GM19395 (cell line): ENCODE data around the gene COG1.

ENCODE experiments used
- ATAC-seq: cut with Tn5 transposase; IDR thresholded peaks from one replicate; pipeline ENCODE4 v1.9.1; 2021; ENCODE audit warnings: mild to moderate bottlenecking, moderate library complexity; ENCODE audit not compliant: unreplicated experiment

COG1 gene

DNA sequence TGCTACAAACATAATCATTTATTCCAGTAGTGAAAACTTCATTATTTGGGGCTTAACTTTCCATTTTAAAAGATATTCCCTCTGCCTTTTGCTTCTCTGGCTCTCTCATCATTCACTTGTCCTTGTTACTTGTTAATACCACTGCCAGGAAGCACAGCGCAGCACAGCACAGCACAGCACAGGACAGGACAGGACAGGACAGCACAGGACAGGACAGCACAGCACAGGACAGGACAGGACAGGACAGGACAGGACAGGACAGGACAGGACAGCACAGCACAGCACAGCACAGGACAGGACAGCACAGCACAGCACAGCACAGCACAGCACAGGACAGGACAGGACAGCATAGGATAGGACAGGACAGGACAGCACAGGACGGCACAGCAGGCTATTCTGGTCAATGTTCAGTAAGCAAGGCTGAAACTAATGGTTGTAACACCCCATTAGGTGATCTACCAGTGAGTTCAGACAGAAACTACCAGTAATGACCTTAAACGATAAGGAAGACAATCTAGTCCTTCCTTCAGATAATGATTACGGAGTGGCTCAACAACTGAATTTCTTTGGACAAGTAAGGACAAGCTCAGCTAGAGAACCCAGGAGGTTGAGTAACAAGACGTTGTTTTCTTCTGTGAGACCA is 31.9 kb downstream of the COG1 start:
- no peak for ATAC-seq

DNA sequence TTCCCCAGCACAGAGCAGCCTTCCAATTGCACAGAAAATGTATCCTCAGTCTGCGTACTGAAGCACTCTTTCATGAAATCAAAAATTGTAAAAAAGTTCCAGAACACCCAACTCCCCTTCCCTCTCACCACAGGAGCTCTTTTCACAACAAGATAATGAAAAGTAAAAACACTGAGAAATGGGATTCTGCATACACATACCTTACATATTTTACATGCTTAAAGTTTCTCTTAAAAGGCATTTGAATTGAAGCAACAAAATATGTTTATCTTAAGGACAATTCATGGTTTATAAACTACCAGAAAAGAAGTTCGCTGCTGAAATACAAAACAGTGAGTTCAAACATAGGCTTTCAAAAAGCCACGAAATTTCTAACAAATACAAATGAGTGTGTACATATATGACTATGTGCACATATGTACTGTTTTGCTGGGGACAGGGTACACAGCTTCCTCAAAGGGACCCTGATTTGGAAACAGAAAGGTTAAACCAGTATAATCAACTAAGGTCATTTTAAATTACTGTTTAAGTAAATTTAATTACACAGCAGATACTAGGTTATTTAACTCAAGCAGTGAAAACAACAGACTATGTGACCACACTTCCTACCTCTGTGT is 33.8 kb downstream of the COG1 start:
- no peak for ATAC-seq

DNA sequence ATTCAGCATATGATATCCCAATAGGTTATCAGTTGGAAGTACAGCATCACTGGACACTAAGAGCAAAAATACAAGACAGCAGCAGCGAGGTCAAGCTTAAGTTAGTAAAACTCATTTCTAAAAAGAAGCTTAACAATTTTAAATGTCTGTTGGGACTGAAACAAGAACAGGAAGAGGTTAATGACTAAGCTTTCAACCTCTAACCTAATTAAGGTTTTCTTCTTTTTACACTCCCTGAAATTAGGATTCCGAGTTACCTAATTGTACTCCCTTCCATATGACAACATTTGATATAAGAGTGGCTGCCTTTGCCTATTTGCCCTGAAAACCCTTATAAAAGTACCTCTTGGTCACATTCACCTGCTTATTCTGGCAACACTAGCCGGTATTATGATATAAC is 34.5 kb downstream of the COG1 start:
- ATAC-seq: no peak

DNA sequence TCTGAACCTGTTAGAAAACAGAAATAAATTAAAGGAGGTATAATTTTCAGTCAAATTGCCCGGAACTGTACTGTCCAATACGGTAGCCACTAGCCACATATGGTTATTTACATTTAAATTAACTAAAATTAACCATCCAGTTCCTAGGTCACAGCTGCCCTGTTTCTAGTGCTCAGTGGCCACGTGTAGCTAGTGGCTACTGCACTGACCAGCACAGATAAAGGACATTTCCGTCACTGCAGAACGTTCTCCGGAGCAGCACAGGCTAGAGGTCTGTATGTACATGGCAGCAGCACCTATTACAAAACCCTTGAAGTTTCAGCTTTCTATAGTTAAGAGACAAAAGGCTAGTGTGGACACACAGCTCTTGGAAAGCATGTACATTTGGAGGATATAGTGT is 35.1 kb downstream of the COG1 start:
- no peak for ATAC-seq

DNA sequence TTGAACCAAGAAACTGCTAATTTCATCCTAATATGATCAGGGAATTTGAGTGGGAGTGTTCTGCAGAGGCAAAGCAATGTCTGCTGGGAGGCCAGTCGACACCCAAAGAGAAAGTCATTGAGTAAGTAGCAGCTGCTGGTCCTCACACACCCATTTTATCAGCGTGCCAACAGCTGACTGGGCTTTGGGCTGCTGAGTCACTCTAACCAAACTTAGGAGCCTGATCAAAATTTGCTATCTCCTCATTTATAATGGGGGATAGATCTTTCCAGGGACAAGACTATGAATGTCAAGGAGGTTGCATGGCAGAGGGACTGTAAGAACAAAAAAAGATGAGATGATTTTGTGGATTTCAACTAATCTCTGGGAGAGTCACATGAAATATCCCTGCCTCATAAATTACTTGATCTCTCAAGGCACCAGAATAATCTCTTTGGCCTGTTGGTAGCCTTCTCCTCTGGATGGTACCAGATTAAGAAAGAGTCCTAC is 35.9 kb downstream of the COG1 start:
- ATAC-seq: peak; percentile 38

DNA sequence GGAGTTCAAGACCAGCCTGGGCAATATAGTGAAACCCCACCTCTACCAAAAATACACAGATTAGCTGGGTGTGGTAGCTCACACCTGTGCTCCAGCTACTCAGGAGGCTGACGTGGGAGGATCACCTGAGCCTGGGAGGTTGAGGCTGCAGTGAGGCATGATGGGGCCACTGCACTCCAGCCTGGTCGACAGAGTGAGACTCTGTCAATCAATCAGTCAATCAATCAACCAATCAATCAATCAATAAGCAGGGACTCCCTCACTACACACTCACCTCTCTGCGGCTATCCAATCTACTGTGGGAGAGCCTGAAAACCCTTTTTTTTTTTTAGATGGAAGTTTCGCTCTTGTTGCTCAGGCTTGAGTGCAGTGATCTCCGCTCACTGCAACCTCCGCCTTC is 37.2 kb downstream of the COG1 start:
- ATAC-seq: no peak

DNA sequence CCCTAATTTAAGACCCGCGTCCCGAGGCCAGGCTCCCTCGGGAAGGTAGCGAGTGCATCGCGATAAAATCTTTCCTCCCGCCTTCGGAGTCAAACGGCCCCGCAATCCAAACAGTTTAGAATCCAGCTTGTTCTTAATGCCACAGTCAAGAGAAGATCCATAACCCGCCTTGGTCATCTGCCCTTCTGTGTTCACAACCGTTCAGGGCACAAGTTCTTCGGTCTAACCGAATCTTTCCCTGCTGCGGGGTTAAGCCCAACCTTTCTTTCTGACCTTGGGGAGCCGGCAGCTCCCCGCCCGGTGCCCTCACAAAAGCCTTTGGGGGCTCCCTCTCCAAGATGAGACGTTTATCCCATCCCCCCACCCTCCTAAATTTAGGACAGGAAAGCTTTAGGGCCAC is 38.5 kb downstream of the COG1 start:
- no peak for ATAC-seq

DNA sequence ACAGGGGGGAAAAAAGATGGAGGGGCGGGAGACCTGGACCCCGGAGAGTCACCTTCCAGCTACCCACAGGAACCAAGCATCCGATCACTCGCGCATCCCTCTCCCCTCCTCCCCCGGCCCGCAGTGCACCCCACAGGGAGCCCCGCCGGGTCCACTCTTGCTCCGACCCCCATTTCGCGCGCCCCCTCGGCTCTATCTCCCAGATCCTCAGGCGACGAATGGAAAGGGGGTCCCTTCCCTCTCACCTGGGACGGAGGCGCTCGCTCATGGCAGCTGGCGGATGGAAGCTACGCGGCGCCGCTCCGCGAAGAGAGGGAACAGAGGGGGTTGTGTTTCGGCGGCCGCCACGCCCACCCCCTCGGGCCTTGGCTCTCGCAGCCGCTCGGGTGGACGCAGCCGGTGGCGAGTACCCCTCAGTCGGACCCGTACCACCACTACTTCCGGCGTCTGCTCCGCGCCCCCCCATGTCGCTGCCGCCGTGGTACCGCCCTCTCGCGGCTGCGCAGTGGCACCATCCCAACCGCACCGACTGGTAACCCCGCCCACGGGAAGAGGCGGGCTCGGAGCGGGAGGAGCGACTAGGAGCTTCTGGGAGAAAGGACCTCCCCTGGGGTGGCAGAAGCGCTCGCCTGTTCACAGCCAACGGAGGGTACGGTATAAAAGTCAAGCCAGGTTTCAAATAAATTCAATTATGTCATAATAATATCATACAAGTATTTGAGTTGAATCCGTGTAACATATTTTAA is 39.2 kb downstream of the COG1 start:
- ATAC-seq: peak; percentile 77

DNA sequence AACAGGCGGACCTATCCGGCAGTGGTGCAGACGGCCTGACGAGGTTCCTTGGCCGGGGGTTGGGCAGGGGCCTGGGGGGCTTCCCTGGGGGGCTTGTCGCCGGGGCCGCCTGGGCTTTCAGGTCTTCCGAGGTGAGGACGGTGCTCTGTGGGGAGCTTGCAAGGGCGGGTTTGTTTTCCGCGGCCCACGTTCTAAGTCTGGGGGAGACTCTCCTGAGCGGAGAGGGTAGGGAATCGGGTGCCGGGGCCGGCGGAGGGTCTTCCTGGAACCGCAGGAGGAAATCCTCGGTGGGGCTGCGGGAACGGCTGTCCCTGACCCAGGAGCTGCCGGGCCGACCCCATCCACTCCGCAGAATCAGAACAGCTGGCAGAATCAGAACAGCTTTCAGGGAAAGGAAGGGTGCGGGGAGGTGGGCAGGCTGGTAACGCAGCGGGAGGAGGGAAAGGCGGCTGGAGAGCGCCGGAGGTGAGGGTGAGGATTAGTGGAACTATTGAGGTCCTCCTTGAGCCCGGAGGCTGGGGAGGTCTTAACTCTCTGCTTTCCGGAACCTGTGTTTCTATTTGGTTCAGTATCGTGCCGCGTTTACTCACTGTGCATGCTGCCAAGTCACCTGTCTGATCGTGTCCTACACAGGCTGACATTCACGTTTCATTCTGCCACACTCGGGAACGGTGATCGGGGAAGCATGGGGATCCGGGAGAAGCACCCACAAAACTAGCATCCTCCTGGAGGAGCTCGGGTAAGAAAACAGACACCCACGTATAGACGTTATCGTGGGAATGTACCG is 39.9 kb downstream of the COG1 start:
- peak; percentile 38 for ATAC-seq

DNA sequence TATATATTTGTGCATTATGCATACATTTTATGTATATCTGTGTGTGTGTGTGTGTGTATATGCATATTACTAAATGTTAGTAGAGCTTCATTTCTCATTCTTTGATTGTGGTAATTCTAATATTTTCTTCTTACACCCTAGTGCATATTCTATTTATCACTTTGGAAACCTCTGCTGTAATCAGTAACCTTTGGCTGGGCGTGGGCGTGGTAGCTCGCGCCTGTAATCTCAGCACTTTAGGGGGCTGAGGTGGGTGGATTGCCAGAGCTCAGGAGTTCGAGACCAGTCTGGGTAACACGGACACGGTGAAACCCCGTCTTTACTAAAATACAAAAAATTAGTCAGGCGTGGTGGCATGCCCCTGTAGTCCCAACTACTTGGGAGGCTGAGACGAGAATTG is 41.9 kb downstream of the COG1 start:
- ATAC-seq: no peak

DNA sequence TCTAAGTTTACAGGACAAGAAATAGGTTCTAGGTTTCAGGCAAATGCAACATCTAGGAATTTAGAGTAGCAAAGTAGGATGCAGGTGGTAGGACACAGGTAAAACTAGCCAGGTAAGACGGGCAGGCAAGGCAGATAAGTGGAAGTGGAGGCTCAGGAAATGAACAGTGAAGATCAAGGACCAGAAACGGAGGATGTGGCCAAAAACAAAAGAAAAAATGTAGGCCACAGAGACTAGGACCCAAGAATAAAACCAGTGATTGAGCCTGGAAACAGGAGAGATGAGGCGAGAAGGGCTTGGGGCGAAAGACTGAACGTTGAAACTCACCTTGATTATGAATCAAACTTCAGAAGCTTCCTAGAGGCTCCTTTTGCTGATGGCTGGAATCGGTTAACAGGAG is 44.9 kb downstream of the COG1 start:
- ATAC-seq: no peak

DNA sequence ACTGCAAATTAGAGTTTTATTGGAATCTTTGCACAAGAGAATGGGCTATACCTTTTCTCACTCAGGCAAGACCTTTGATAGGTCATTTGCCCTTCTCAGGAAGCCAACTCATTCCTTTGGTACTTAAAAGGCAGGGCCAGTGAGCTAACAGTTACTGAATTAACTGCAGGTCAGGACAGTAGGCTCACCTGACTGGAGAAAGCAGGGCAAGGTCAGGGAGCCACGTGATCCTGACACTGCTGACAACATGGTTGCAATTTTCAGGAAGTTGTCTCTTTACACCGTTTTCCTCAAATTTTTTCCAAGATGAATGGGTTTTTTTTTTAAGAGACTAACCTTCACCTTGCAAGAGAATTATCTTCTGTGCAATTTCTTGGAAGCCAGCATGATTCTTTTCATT is 47.7 kb downstream of the COG1 start:
- ATAC-seq: no peak

DNA sequence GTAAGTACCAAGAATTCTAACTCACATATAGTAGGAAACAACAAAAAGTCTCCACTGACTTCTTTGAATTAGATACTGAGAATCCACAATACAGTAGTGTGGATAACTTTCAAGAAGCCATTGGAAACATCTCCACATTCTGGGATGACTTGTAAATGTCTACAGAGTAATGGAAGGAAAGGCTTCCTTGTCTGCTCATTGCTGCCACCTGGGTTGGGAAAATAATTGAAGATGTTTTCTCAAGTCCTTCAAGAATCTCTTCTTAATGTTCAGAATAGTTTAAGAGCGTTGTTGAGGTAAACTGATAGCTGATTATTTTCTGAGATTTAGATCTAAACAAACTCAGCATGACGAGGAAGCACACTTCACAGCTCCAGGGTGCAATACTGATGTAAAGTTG is 54.9 kb downstream of the COG1 start:
- ATAC-seq: no peak

DNA sequence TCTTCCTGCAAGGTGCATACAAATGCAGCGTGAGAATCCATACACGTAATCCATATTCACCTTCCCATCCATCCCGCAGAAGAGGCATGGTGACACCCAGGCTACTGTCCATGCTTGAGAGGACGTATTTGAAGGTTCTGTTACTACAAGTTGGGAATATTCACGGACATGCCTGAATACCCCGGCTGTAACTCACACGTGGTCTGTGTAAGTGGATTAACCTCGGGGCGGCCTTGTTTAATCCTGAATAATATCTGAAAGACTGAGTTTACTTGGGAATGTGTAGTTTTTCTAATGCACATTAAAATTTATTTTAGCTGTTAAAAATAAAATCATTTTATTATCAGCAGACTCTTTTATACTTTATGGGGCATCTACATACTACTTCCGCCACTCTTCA is 55.7 kb downstream of the COG1 start:
- no peak for ATAC-seq

DNA sequence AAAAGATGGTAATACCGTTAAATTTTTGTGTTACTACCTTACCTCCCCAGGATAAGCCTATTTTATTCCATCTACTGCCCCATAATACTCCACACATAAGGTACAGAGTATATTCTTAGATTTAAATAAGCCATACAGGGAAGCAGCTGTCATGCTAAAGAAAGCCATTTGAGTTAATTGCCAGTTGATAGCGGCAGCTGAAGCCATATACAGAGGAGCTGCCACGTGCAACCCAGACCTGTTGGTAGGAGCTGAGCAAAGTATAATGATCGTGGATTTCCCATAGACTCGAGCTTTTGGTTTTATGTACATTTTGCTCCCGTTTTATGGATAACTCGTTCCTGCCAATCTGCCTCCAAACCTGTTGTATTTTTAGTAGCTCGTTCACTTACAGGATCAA is 56.8 kb downstream of the COG1 start:
- no peak for ATAC-seq

DNA sequence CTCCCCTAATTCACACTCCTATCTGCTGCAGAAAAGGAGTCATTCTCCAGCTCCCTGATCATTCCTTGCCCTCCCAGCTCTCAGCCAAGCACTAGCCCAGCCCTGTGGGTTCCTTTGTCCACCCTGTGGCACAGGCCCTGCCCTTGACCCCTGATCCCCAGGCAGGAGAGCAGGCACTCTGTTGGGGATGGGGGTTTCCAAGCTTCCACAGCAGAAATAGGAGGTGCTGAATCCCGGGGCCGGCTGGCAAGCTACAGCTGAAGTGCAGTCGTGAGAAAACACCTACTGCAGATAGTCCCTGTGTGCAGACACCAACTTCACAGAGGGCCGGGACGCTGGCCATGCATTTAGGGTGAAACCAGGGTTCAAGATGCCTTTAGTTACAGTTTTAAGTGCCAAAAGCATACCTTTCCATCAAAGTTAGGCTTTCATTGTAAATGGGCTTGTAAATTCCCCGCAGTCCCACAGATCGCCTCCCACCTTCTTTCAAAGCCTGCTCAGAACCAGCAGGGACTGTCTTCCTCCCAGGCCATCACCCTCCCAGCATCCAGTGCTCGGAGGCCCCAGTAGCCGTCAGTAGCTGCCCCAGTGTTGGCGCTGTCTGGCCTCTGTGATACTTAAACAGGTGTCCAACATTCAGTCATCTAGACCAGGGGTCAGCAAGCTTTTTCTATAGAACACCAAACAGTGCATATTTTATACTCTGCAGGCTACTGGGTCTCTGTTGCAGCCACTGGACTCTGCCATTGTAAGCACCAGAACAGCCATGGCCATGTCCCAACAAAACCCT is 58.2 kb downstream of the COG1 start:
- ATAC-seq: no peak

DNA sequence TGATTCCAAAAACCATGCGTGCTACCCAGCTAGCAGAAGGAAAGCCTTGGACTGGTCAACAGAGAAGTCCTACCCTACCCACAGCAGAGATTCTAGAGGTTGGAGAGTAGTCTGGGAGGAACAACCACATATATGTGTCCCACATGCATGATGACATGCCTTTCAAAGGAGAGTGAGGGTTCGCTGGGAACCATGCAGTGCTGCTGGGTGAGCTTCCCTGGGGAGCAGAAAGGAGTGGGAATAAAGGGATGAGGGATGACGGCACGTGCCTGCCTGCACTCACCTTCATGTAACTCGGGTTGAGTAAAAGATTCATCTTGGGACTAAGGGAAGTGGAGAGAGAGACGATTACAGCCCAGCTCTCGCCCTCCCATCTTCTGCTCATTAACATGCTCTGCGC is 59.0 kb downstream of the COG1 start:
- ATAC-seq: no peak

DNA sequence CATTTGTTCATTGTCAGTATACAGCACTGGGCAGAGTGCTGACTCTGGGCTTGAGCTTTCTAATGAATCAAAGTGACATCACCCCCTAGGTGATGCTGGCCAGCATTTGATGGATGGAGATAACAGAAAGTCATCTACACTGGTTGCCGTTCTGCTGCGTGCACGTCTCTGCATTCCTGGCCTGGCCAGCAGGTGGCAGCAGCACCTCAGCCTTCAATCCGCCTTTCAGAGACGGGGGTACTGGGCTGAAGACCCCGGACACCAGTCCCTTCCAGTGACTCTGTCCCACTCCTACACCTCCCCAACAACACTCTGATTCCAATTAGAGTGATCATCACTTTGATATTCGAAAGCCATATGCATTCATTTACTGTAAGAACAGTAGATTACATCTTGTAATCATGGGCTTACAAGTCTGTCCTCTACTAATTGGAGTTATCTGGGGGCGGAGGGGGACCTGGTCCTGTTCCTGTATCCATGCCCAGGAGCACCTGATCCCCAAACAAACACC is 62.9 kb downstream of the COG1 start:
- no peak for ATAC-seq

DNA sequence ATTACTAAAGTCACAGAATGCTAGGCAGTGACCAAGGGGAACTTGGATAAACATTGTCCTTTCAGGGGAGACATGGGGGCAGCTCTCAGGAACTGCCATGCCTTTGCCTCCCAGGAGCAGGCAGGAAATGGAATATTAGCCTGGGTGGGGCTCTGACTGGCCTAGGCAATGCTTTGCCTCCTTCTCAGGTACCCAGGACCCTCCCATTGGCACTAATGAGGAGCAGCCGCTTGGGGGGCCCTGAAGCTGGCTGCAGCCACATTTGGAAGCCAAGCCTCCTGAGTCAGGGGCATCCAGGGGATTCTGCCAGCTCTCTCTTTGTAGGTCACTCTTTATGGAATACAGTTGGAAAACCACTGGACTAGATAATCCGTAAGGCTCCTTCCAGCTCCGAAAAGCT is 63.4 kb downstream of the COG1 start:
- ATAC-seq: no peak

DNA sequence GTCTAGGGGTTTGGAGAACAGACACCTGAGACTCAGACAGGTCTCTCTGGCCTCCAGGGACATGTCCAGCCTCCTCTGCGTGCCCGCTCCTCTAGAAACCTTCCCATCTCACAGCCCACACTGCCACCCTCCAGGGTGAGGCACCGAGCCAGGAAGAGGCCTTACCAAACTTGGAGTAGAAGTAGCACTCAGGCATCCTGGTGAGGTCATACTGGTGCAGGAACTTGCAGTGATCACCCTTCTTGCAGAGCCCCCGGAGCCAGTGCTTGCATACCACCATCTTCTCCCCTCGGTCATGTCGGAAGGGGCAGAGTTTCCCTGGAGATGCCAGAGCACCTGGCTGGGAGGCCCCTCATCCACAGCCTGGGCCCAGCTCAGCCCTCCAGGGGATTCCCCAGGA is 64.7 kb downstream of the COG1 start:
- no peak for ATAC-seq
